Measurements from ENCODE around the gene HNRNPD. TPM values are rescaled to one million over a fixed set of nuclear protein-coding genes. Genes with fewer than 3 reads are reported as not detected.

Gene HNRNPD
- total and polyA plus RNA-seq, 2 donors (not counting 1 experiment from before 2014, with no cell fraction given): 24.1 to 58.6 TPM

DNA sequence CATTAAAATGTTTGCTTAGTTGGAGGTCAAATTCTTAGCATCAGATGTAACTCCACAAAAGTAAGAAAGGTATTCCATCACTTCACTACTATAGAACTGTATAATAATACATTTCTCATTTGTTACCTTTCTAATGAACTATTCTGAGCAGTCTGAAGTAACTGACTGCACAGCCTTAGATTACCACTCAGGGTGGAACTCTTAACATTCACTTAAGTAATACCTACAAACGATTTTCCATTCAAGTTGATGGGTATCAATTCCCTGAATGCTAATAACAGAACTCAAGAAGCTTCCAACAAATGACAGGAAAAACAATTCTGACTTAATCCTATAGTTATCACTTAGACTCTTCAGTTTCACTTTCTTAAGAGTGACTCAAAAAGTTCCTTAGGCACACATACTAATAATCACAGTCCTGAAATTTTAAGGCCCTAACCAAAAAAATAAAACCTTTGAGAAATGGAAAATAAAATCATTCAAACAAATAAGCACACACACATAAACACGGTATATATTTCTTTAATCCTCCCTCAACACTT lies 20.9 kb downstream of the HNRNPD start:
- no peak for TF ChIP-seq CTCF (conservative IDR thresholded peaks at IDR 0.05 in 1 of 2, IDR thresholded peaks at IDR 0.05 in 1 of 2; ENCODE audit: low read depth in 1 of 2, low read length in 2 of 2)
- TF ChIP-seq EZH2 (IDR thresholded peaks at IDR 0.05; ENCODE audit: low read length, missing control alignments): no peak
- DNase-seq (ENCODE audit: low read depth in 2 of 2): no peak
- Histone ChIP-seq H3K27me3 (ENCODE audit: control insufficient read depth, insufficient read depth, low read length) (no peaks in the 10 kb centered on the region), H3K36me3 (ENCODE audit: control insufficient read depth, insufficient read depth, low read length) (peaks cover 3% of the 10 kb centered on the region), H3K27ac (ENCODE audit: insufficient read depth, low read length) (no peak overlapping the region), H3K4me3 (replicated peaks in 1 of 4; ENCODE audit: control extremely low read depth in 1 of 4, insufficient read depth in 1 of 4, low read depth in 3 of 4, low read length in 4 of 4) (no peak overlapping the region), H3K4me2 (ENCODE audit: extremely low read depth, insufficient read depth, low read length) (no peak overlapping the region), H2AFZ (ENCODE audit: low read length) (no peak overlapping the region), H4K20me1 (ENCODE audit: control insufficient read depth, extremely low read depth, insufficient read depth, low read length) (no peaks in the 10 kb centered on the region), H3K4me1 (ENCODE audit: control insufficient read depth, extremely low read depth, insufficient read depth, low read length) (peaks cover 2% of the 10 kb centered on the region), H3K9me3 (ENCODE audit: control insufficient read depth, insufficient read depth, low read depth, low read length) (no peaks in the 10 kb centered on the region), H3K79me2 (ENCODE audit: control insufficient read depth, insufficient read depth, low read length) (peaks cover 25% of the 10 kb centered on the region), H3K9ac (ENCODE audit: insufficient read depth, low read length) (no peak overlapping the region)

GRCh38 chr4:82352118-82352824 lies 21.5 kb downstream of the HNRNPD start:
- Histone ChIP-seq H3K27me3 (ENCODE audit: control insufficient read depth, insufficient read depth, low read length) (no peaks in the 10 kb centered on the region), H3K9me3 (ENCODE audit: control insufficient read depth, insufficient read depth, low read depth, low read length) (no peaks in the 10 kb centered on the region), H3K4me2 (ENCODE audit: extremely low read depth, insufficient read depth, low read length) (no peak overlapping the region), H3K4me3 (replicated peaks in 1 of 4; ENCODE audit: control extremely low read depth in 1 of 4, insufficient read depth in 1 of 4, low read depth in 3 of 4, low read length in 4 of 4) (no peak overlapping the region), H3K4me1 (ENCODE audit: control insufficient read depth, extremely low read depth, insufficient read depth, low read length) (peaks cover 2% of the 10 kb centered on the region), H2AFZ (ENCODE audit: low read length) (no peak overlapping the region), H3K36me3 (ENCODE audit: control insufficient read depth, insufficient read depth, low read length) (peaks cover 3% of the 10 kb centered on the region), H3K79me2 (ENCODE audit: control insufficient read depth, insufficient read depth, low read length) (peaks cover 21% of the 10 kb centered on the region), H3K27ac (ENCODE audit: insufficient read depth, low read length) (no peak overlapping the region), H3K9ac (ENCODE audit: insufficient read depth, low read length) (no peak overlapping the region), H4K20me1 (ENCODE audit: control insufficient read depth, extremely low read depth, insufficient read depth, low read length) (no peaks in the 10 kb centered on the region)
- TF ChIP-seq CTCF (conservative IDR thresholded peaks at IDR 0.05 in 1 of 2, IDR thresholded peaks at IDR 0.05 in 1 of 2; ENCODE audit: low read depth in 1 of 2, low read length in 2 of 2) (no peak), EZH2 (IDR thresholded peaks at IDR 0.05; ENCODE audit: low read length, missing control alignments) (no peak)
- DNase-seq (ENCODE audit: low read depth in 2 of 2): no peak

GRCh38 chr4:82346126-82346525 lies 27.7 kb downstream of the HNRNPD start:
- no peak overlapping the region for H3K27ac ChIP-seq (ENCODE audit: insufficient read depth, low read length)

More at GRCh38 chr4:82346126-82346525, 27.7 kb downstream of the HNRNPD start:
- Histone ChIP-seq H4K20me1 (ENCODE audit: control insufficient read depth, extremely low read depth, insufficient read depth, low read length) (no peaks in the 10 kb centered on the region), H3K9ac (ENCODE audit: insufficient read depth, low read length) (no peak overlapping the region), H2AFZ (ENCODE audit: low read length) (no peak overlapping the region), H3K9me3 (ENCODE audit: control insufficient read depth, insufficient read depth, low read depth, low read length) (no peaks in the 10 kb centered on the region), H3K4me3 (replicated peaks in 1 of 4; ENCODE audit: control extremely low read depth in 1 of 4, insufficient read depth in 1 of 4, low read depth in 3 of 4, low read length in 4 of 4) (no peak overlapping the region), H3K4me1 (ENCODE audit: control insufficient read depth, extremely low read depth, insufficient read depth, low read length) (no peaks in the 10 kb centered on the region), H3K36me3 (ENCODE audit: control insufficient read depth, insufficient read depth, low read length) (no peaks in the 10 kb centered on the region), H3K4me2 (ENCODE audit: extremely low read depth, insufficient read depth, low read length) (no peak overlapping the region), H3K79me2 (ENCODE audit: control insufficient read depth, insufficient read depth, low read length) (no peaks in the 10 kb centered on the region), H3K27me3 (ENCODE audit: control insufficient read depth, insufficient read depth, low read length) (no peaks in the 10 kb centered on the region)
- DNase-seq (ENCODE audit: low read depth in 2 of 2): no peak
- no peak for TF ChIP-seq CTCF (conservative IDR thresholded peaks at IDR 0.05 in 1 of 2, IDR thresholded peaks at IDR 0.05 in 1 of 2; ENCODE audit: low read depth in 1 of 2, low read length in 2 of 2)
- no peak for TF ChIP-seq EZH2 (IDR thresholded peaks at IDR 0.05; ENCODE audit: low read length, missing control alignments)
